Stimulated activated CD8-positive, alpha-beta memory T cell treated with anti-CD3 and anti-CD28 coated beads, Interleukin-2, amount 100 ng/mL, for 1 hour (primary cell): ENCODE data around the gene TIPIN.

Experiments used
- DNase-seq, 2 donors: peaks; one replicate each; pipeline ENCODE4 v3.0.0-alpha.2; 2020; ENCODE audit warnings: low read depth in 2 of 2

The TIPIN gene

DNA sequence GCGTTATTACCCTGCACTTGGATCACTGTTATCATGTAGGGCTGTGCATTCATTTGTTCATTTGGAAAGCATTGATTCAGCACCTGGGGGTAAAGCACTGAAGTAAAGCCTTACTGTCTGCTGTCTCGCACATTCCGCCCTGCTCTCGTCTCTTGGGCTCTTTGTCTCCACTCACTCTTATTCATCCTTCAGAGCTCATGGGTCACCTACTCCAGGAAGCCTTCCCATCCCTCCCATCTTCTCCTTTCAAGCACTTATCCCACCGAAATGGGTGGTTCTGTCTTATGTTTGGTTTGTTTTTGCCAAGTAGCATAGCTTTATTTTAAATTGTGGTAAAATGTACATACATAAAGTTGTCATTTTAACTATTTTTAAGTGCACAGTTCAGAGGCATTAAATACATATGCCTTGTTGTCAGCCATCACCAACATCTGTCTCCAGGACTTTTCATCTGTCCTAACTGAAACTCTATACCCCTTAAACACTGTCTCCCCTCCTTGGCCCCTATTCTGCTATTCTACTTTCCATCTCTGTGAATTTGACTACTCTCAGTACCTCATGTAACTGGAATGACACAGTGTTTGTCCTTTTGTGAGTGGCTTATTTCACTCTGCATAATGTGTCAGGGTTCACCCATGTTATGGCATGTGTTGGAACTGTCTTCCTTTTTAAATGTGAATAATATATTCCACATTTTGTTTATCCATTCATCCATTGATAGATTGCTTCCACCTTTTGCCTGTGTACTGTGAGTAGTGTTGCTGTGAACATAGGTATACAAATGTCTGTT is 53.8 kb downstream of the TIPIN start:
- no peak for DNase-seq

DNA sequence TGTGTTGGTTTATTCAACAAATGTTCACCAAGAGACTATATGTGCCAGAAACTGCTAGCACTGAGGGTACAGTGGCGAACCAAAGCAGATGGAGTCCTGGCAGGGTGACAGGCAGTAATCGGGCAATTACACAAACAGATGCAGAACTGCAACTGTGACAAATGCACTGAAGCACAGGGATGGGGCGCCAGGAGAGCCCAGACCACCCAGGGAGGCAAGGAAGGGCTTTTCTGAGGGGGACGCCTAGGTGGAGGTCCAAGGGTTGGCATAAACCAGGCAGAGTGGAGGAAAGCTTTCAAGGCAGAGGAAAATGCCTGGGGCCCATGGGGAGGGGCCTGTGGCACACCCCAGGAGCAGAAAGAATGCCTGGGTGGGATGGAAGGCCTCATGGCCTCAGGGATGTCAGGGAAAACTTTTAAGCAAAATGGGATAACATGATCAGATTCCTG is 57.7 kb downstream of the TIPIN start:
- no peak for DNase-seq

GRCh38 chr15:66296186-66296585 is 60.3 kb downstream of the TIPIN start:
- DNase-seq, result no peak

DNA sequence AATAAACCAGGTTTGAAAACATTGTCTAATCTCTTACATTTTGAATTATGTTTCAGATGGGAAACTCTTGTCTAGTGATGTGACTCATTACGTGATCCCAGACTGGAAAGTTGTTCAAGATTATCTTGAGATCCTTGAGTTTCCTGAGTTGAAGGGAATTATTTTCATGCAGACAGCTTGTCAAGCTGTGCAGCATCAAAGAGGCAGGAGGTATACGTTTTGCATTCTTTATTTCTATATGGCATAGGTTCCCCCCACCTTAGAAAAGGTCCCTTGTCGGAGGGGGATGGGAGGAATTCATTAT is 61.6 kb downstream of the TIPIN start:
- DNase-seq, result no peak

- DNase-seq, result no peak
These were observed 62.1 kb downstream of the TIPIN start for GRCh38 chr15:66294157-66294931.

DNA sequence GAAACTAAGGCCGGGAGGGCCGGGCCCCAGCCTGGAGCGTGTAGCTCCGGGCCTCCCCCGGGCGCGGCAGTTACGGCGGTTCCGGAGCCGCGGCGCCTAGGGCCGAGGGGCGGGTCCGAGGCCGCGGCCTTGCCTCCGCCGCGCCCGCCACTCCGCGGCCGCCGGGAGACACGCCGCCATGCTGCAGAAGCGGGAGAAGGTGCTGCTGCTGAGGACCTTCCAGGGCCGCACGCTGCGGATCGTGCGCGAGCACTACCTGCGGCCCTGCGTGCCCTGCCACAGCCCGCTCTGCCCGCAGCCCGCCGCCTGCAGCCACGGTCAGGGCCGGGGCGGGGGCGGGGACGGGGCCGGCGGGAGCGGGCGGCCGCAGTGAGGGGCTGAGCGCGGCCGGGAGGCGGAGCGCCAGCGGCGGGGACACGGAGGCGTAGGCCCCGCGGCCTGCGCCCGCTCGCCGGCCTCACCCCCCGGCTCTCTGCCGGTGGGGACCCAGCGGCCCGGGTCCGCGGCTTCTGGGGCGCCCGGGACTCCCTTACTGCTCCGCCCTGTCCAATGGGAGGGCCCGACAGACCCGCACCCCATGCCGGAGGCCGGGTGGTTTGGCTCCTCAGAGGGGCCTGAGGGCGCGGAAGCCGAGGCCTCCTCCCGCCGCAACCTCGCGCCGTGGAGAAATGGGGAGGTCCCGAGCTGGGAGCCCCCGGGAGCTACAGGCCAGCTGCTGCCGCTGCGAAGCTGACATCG is 62.9 kb downstream of the TIPIN start, which contains the start of gene DIS3L:
TSS of gene DIS3L (plus strand) at position 150 of the 738 bp plus-strand sequence. CDS start at position 179, 29 bp downstream.
- DNase-seq, result peak; percentile 25 to 26

- DNase-seq, result no peak
These were observed 63.7 kb downstream of the TIPIN start for GRCh38 chr15:66292571-66293418.

DNA sequence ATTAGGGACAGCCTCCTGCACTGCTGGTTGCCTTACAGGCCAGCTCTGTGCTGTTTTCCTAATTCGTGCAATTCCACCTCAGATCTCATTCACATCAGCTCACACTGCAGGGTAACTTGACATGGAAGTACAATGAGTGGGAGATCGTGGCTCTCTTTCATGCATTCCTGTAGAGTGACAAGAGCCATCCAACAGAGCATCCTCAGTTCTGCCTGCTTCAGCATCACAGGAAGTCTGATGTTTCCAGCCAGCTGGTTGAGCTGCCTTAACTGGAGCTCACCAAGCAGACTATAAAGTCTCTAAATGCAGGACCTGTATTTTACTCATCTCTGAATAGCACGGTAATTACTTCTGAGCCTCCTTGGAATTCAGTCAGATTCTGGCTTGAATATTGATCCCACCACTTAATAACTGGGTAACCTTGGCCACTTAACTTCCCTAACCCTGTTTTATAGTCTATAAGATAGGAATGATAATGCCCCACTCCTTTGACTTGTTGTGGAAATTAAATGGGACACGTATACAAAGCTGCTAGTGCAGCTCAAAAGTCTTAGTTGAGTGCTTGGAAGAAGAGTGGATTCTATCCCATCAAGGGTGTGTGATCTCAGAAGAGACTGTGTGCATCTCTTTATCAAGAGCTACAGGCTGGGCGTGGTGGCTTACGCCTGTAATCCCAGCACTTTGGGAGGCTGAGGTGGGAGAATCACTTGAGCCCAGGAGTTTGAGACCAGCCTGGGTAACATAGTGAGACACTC is 64.5 kb downstream of the TIPIN start:
- DNase-seq, result no peak

DNA sequence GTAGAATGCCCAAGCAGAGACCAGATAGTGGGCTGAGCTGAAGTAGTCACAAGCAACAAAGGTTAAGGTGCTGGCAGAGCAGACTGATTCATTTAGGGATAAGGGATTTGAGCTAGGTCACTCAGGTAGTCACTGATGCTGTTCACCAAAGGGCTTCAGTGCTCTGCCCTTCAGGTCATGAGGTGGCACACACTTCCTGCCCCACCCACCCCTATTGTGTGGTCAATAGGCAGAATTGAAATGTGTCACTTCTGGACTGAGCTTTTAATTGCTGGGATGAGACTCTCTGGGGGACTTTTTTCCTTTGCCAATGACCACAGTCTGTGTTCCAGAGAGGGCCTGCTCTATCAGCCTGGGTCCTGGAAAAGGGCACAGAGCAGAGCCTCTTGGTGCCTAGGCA is 66.0 kb downstream of the TIPIN start:
- DNase-seq, result no peak

- DNase-seq, result no peak
These were observed 66.5 kb downstream of the TIPIN start for GRCh38 chr15:66290007-66290406.

DNA sequence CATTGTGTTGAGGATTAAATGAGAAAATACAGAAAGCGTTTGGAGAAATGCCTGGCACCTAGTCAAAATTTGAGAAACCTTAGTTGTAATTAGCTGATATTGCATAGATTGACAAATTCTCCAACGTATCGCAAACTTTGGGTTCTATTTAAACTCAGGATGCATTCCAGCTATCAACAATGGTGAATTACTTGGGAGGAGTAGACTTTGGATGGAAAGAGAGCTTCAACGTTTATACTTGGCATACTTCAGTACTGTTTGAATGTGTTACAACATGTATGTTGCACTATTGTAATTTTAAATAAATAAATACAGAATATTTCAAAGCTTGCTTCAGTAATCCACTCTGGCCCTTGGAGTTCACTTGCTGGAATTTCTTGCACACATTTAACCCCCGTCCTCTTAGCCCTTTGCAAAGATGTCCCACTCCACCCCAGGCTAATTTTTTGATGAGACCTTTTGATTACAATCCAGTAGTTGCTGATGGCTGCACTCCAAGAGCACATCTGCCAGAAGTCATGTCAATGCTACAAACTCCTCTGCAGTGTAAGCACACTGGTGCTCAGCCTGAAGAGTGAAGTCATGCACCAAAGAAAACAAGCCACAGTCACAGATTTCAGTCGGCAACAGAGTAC is 67.8 kb downstream of the TIPIN start:
- no peak for DNase-seq

DNA sequence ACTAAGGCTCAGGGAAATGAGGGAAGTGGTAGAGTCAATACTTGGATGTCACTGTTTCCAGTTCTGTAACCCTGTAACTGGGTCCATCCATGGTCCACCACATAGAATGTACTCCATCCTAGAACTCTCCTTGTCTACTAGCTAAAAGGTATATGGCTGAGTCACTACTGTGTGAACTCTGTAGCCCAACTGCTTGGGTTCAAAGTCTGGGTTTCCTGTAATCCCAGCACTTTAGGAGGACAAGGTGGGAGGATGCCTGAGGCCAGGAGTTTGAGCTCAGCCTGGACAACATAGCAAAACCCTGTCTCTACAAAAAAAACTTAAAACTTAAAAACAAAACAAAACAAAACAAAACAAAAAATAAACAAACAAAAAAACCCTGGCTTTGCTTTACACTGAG is 68.4 kb downstream of the TIPIN start:
- DNase-seq, result no peak

GRCh38 chr15:66287461-66288057 is 68.9 kb downstream of the TIPIN start:
- DNase-seq, result no peak
